Nephron progenitor cell (in vitro differentiated cells): ENCODE measurements around the gene SDK1.

Source experiments
- DNase-seq: peaks from one replicate; pipeline ENCODE4 v3.0.0; 2021
- H3K27ac Mint-ChIP-seq: 2 replicates; pipeline ENCODE4 v1.8.0; 2021; ENCODE audit warnings: mild to moderate bottlenecking, moderate library complexity, mixed read lengths
- H3K27me3 Mint-ChIP-seq: 2 replicates; pipeline ENCODE4 v1.8.0; 2021; ENCODE audit warnings: mild to moderate bottlenecking, low read depth, mixed read lengths; ENCODE audit not compliant: poor library complexity
- H3K36me3 Mint-ChIP-seq: 2 replicates; pipeline ENCODE4 v1.8.0; 2021; ENCODE audit warnings: low read depth, mixed read lengths
- H3K4me1 Mint-ChIP-seq: 2 replicates; pipeline ENCODE4 v1.8.0; 2021; ENCODE audit warnings: mixed read lengths
- H3K4me3 Mint-ChIP-seq: 2 replicates; pipeline ENCODE4 v1.8.0; 2021; ENCODE audit warnings: mild to moderate bottlenecking, moderate library complexity, mixed read lengths
- H3K9me3 Mint-ChIP-seq: 2 replicates; pipeline ENCODE4 v1.8.0; 2021; ENCODE audit warnings: mild to moderate bottlenecking, moderate library complexity, mixed read lengths
- CTCF ChIP-seq: fragments of 200-600 bp; sonication (generic); IDR thresholded peaks from 2 replicates; pipeline ENCODE4 v1.5.0; 2021; ENCODE audit warnings: antibody characterized with exemption

Gene SDK1

DNA sequence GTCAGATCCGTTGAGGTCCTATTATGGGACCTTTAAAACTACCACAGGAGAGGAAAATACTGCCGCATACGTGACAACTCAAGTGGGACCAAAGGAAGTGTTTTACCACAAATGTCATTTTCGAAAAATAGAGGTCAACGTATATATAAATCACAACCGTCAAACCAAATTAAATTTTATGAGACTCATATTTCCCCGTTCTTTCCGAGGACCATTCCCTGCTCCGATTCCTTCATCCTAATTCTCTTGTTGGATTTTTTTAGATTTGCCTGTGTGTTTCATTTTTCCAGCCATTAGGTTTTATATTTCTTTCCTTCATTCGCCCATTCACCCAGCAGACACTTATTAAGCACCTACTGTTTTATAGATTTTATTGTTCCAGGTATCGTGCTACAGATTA lies 797.1 kb downstream of the SDK1 start:
- Mint-ChIP-seq H3K27ac (no peak overlapping the region), H3K36me3 (no peaks in the 10 kb centered on the region), H3K4me3 (no peak overlapping the region), H3K4me1 (peaks cover 45% of the 10 kb centered on the region), H3K9me3 (no peaks in the 10 kb centered on the region), H3K27me3 (peaks cover 7% of the 10 kb centered on the region)
- no peak for TF ChIP-seq CTCF
- no peak for DNase-seq

GRCh38 chr7:4099651-4100050 lies 798.6 kb downstream of the SDK1 start:
- H3K27me3 Mint-ChIP-seq = peaks cover 8% of the 10 kb centered on the region
- peak overlapping the region; percentile 61 for H3K27ac Mint-ChIP-seq
- H3K4me1 Mint-ChIP-seq = peaks cover 37% of the 10 kb centered on the region
- TF ChIP-seq CTCF = no peak
- DNase-seq = no peak
- no peaks in the 10 kb centered on the region for H3K36me3 Mint-ChIP-seq
- H3K9me3 Mint-ChIP-seq = no peaks in the 10 kb centered on the region
- H3K4me3 Mint-ChIP-seq = no peak overlapping the region

- TF ChIP-seq CTCF = no peak
- Mint-ChIP-seq H3K36me3 (no peaks in the 10 kb centered on the region), H3K9me3 (no peaks in the 10 kb centered on the region), H3K4me3 (no peak overlapping the region), H3K27me3 (peaks cover 6% of the 10 kb centered on the region), H3K4me1 (peaks cover 35% of the 10 kb centered on the region), H3K27ac (peak overlapping the region; percentile 49)
- DNase-seq = no peak
Measured at GRCh38 chr7:4100148-4100547, 799.1 kb downstream of the SDK1 start.

GRCh38 chr7:4100691-4101090 lies 799.6 kb downstream of the SDK1 start:
- no peak for TF ChIP-seq CTCF
- Mint-ChIP-seq H3K9me3 (no peaks in the 10 kb centered on the region), H3K27ac (no peak overlapping the region), H3K36me3 (no peaks in the 10 kb centered on the region), H3K27me3 (peaks cover 6% of the 10 kb centered on the region), H3K4me3 (no peak overlapping the region), H3K4me1 (peaks cover 35% of the 10 kb centered on the region)
- no peak for DNase-seq

GRCh38 chr7:4102231-4102841 lies 801.3 kb downstream of the SDK1 start:
- Mint-ChIP-seq H3K9me3 (no peaks in the 10 kb centered on the region), H3K4me3 (no peak overlapping the region), H3K36me3 (no peaks in the 10 kb centered on the region), H3K27me3 (peaks cover 4% of the 10 kb centered on the region), H3K27ac (no peak overlapping the region), H3K4me1 (peaks cover 32% of the 10 kb centered on the region)
- TF ChIP-seq CTCF = no peak
- no peak for DNase-seq

- Mint-ChIP-seq H3K27ac (no peak overlapping the region), H3K4me3 (no peak overlapping the region), H3K4me1 (peaks cover 39% of the 10 kb centered on the region), H3K27me3 (peaks cover 3% of the 10 kb centered on the region), H3K36me3 (no peaks in the 10 kb centered on the region), H3K9me3 (no peaks in the 10 kb centered on the region)
- no peak for DNase-seq
- peak; percentile 25 for TF ChIP-seq CTCF
Measured at GRCh38 chr7:4103352-4104091, 802.5 kb downstream of the SDK1 start.
